Panc1 (cell line): ENCODE data around the gene GUCY1A2. TPM values are rescaled to one million over a fixed set of nuclear protein-coding genes. Genes with fewer than 3 reads are reported as not detected.

Source experiments
- ATAC-seq: fragments of 200-7000 bp; cut with Tn5 transposase; 2 replicates; pipeline ENCODE4 v1.9.1; 2020; ENCODE audit warnings: mild to moderate bottlenecking, moderate library complexity
- BruUV-seq: library from RNA; stranded (reverse); fragments of 400-500 nt; replicated peaks from 2 replicates; lab custom pipeline; 2021; lab: Mats Ljungman, UMichigan
- CTCF ChIA-PET: fragments of 300-600 bp; sonication (Branson Sonifier 250); formaldehyde crosslinking; loops from one replicate; lab custom pipeline; 2022; ENCODE audit warnings: antibody characterized with exemption; lab: Charles Lee
- POLR2A ChIA-PET: fragments of 300-600 bp; sonication (Branson Sonifier 250); formaldehyde crosslinking; loops from one replicate; lab custom pipeline; 2022; ENCODE audit warnings: antibody characterized with exemption; lab: Charles Lee
- DNase-seq: peaks from one replicate; pipeline ENCODE4 v3.0.0-alpha.2; 2010; ENCODE audit warnings: low read depth, low spot score
- H3K27ac ChIP-seq: 2 replicates; pipeline ENCODE4 v1.5.1; 2011; ENCODE audit warnings: mild to moderate bottlenecking, low read length, inconsistent platforms
- H3K27me3 ChIP-seq: fragments of 200-500 bp; sonication (Bioruptor generic); 2 replicates; pipeline ENCODE4 v1.6.0; 2014; ENCODE audit warnings: low read length, inconsistent platforms; ENCODE audit not compliant: control insufficient read depth, insufficient read depth
- H3K36me3 ChIP-seq: fragments of 200-500 bp; sonication (Bioruptor generic); 2 replicates; pipeline ENCODE4 v1.5.1; 2014; ENCODE audit warnings: inconsistent platforms, mild to moderate bottlenecking, low read length, moderate library complexity; ENCODE audit not compliant: control insufficient read depth, insufficient read depth
- H3K4me1 ChIP-seq: 2 replicates; pipeline ENCODE4 v1.5.1; 2011; ENCODE audit warnings: inconsistent platforms, mild to moderate bottlenecking, low read length, moderate library complexity; ENCODE audit not compliant: control insufficient read depth, insufficient read depth
- H3K4me3 ChIP-seq, 2 experiments: 2 replicates each; pipeline ENCODE4 v1.5.1; 2011 to 2012; ENCODE audit warnings: low read depth in 2 of 2, low read length in 2 of 2, mild to moderate bottlenecking in 2 of 2, inconsistent platforms in 1 of 2, moderate library complexity in 1 of 2
- H3K9me3 ChIP-seq: fragments of 200-500 bp; sonication (Bioruptor generic); 2 replicates; pipeline ENCODE4 v1.5.1; 2014; ENCODE audit warnings: low read depth, mild to moderate bottlenecking, inconsistent platforms, low read length, moderate library complexity; ENCODE audit not compliant: control insufficient read depth, insufficient read depth
- POLR2AphosphoS5 ChIP-seq: IDR thresholded peaks from 2 replicates; pipeline ENCODE4 v1.6.1; 2012; ENCODE audit warnings: mild to moderate bottlenecking, low read depth, low read length, moderate library complexity
- REST ChIP-seq, 2 experiments: IDR thresholded peaks; 2 replicates each; pipeline ENCODE4 v1.6.1; 2011 to 2012; ENCODE audit warnings: low read depth in 2 of 2, control low read depth in 1 of 2, low read length in 1 of 2, mild to moderate bottlenecking in 1 of 2, moderate library complexity in 1 of 2; ENCODE audit not compliant: insufficient read depth in 1 of 2
- SIN3A ChIP-seq: IDR thresholded peaks from 2 replicates; pipeline ENCODE4 v1.6.1; 2012; ENCODE audit warnings: low read depth, mild to moderate bottlenecking, low read length, moderate library complexity, borderline replicate concordance; ENCODE audit not compliant: insufficient read depth
- TCF7L2 ChIP-seq: IDR thresholded peaks from 2 replicates; pipeline ENCODE4 v1.6.1; 2011; ENCODE audit warnings: mild to moderate bottlenecking, low read depth, low read length, inconsistent platforms
- in situ Hi-C: cut with HindIII; loops from 2 replicates; pipeline ENCODE4 v1.10.0; 2016; ENCODE audit warnings: low sequenced_read_pairs, low pct_unique_long_range_greater_than_20kb
- intact Hi-C: fragments of 100-400 bp; cut with micrococcal nuclease; formaldehyde crosslinking; loops from one replicate; pipeline ENCODE4 v1.10.0; 2022; ENCODE audit not compliant: unreplicated experiment
- total RNA-seq: library from RNA; stranded (reverse); gene quantifications from one replicate; pipeline ENCODE4 v1.2.1, GENCODE V29; 2021; ENCODE audit not compliant: unreplicated experiment
- TF ChIP-seq, protein P1 (sequence below): fragments of 450-650 bp; IDR thresholded peaks from 2 replicates; pipeline ENCODE4 v1.5.1; 2017; ENCODE audit warnings: mild to moderate bottlenecking

GUCY1A2 gene
- total RNA-seq, 1 experiment from 2014 or later, result 1.9 TPM

DNA sequence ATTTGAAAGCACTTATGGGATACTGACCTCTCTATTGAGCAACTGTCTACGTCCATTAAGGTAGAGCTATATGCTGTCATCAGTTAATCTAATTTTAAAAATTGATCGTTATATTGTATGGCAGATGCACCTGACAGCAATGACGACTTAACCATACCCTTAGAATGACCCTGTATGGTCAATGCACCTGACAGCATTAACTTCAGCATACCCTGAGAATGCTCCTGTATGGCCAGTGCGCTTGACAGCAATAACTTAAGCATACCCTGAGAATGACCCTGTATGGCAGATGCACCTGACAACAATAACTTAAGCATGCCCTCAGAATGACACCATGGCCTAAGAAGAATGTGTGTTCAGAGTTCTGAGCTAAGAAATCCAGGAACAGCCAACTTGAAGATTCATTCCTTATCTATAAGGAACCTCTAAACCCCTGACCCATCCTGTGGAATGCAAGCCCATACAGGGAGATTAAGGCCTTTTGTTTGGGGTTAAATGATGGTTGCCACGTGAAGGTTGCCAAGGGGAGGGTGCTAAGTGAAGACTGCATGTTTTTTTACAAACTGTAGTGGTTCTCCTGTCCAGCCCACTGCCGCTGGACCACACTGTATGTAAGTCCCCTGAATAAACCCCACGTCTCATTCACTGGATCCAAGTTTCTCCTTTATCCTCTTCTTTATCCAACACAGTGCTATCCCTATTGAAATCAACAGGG lies 138.3 kb downstream of the GUCY1A2 start:
- H3K4me3 ChIP-seq, result no peak overlapping the region
- H3K4me1 ChIP-seq, result no peaks in the 10 kb centered on the region
- DNase-seq (no peak), ATAC-seq (no peak)
- H3K9me3 ChIP-seq, result no peaks in the 10 kb centered on the region
- CTCF ChIA-PET, result no interaction called here
- BruUV-seq, result no TSS peak
- intact Hi-C loops, result no loop called here
- TF ChIP-seq REST (IDR thresholded peaks at IDR 0.05; ENCODE audit: insufficient read depth in 1 of 2, low read depth in 2 of 2, low read length in 1 of 2), result no peak
- TF ChIP-seq TCF7L2, result no peak
- TF ChIP-seq, protein P1, sequence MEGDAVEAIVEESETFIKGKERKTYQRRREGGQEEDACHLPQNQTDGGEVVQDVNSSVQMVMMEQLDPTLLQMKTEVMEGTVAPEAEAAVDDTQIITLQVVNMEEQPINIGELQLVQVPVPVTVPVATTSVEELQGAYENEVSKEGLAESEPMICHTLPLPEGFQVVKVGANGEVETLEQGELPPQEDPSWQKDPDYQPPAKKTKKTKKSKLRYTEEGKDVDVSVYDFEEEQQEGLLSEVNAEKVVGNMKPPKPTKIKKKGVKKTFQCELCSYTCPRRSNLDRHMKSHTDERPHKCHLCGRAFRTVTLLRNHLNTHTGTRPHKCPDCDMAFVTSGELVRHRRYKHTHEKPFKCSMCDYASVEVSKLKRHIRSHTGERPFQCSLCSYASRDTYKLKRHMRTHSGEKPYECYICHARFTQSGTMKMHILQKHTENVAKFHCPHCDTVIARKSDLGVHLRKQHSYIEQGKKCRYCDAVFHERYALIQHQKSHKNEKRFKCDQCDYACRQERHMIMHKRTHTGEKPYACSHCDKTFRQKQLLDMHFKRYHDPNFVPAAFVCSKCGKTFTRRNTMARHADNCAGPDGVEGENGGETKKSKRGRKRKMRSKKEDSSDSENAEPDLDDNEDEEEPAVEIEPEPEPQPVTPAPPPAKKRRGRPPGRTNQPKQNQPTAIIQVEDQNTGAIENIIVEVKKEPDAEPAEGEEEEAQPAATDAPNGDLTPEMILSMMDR, result no peak
- TF ChIP-seq POLR2AphosphoS5, result no peak
- TF ChIP-seq SIN3A, result no peak
- H3K27me3 ChIP-seq, result no peaks in the 10 kb centered on the region
- POLR2A ChIA-PET, result no interaction called here
- in situ Hi-C loops, result no loop called here
- no peak overlapping the region for H3K27ac ChIP-seq
- H3K36me3 ChIP-seq, result no peaks in the 10 kb centered on the region

GRCh38 chr11:106879029-106879428 lies 139.2 kb downstream of the GUCY1A2 start:
- H3K9me3 ChIP-seq, result no peaks in the 10 kb centered on the region
- H3K4me3 ChIP-seq, result no peak overlapping the region
- CTCF ChIA-PET, result interaction anchor here (0.6 kb wide), 1 partner anchor 10 kb away, joined by 4 read pairs; no protein-coding TSS in a partner anchor
- DNase-seq, result no peak
- POLR2A ChIA-PET, result no interaction called here
- H3K27me3 ChIP-seq, result no peaks in the 10 kb centered on the region
- ATAC-seq, result no peak
- no peaks in the 10 kb centered on the region for H3K36me3 ChIP-seq
- no peak overlapping the region for H3K27ac ChIP-seq
- no peaks in the 10 kb centered on the region for H3K4me1 ChIP-seq
- no TSS peak for BruUV-seq
- in situ Hi-C loops (no loop called here), intact Hi-C loops (no loop called here)
- TF ChIP-seq SIN3A (no peak), POLR2AphosphoS5 (no peak), TCF7L2 (no peak), REST (IDR thresholded peaks at IDR 0.05; ENCODE audit: insufficient read depth in 1 of 2, low read depth in 2 of 2, low read length in 1 of 2) (no peak)
- TF ChIP-seq, protein P1, result no peak
